HEK293 (cell line): Measurements from ENCODE around the gene PPARD.

Experiments used
- ZBTB17 ChIP-seq: fragments of 450-650 bp; formaldehyde crosslinking; IDR thresholded peaks from 2 replicates; pipeline ENCODE4 v1.5.1; 2016; ENCODE audit warnings: missing biosample characterization, missing genetic modification characterization
- ZNF146 ChIP-seq: fragments of 450-650 bp; formaldehyde crosslinking; IDR thresholded peaks from 2 replicates; pipeline ENCODE4 v1.5.1; 2016; ENCODE audit warnings: missing biosample characterization, missing genetic modification characterization
- ZNF791 ChIP-seq: fragments of 450-650 bp; formaldehyde crosslinking; IDR thresholded peaks from 2 replicates; pipeline ENCODE4 v1.5.1; 2016; ENCODE audit warnings: missing biosample characterization, missing genetic modification characterization
- TF ChIP-seq, protein P1 (sequence below): fragments of 450-650 bp; formaldehyde crosslinking; IDR thresholded peaks from 2 replicates; pipeline ENCODE4 v1.5.1; 2016; ENCODE audit warnings: missing biosample characterization, missing genetic modification characterization
- TF ChIP-seq, protein P2 (sequence below): fragments of 450-650 bp; formaldehyde crosslinking; IDR thresholded peaks from 2 replicates; pipeline ENCODE4 v1.5.1; 2017; ENCODE audit warnings: missing biosample characterization, mild to moderate bottlenecking, missing genetic modification characterization, moderate library complexity
- TF ChIP-seq, protein P3 (sequence below): fragments of 450-650 bp; formaldehyde crosslinking; conservative IDR thresholded peaks from 2 replicates; pipeline ENCODE4 v1.5.1; 2016; ENCODE audit warnings: low read depth, missing biosample characterization, missing genetic modification characterization

DNA sequence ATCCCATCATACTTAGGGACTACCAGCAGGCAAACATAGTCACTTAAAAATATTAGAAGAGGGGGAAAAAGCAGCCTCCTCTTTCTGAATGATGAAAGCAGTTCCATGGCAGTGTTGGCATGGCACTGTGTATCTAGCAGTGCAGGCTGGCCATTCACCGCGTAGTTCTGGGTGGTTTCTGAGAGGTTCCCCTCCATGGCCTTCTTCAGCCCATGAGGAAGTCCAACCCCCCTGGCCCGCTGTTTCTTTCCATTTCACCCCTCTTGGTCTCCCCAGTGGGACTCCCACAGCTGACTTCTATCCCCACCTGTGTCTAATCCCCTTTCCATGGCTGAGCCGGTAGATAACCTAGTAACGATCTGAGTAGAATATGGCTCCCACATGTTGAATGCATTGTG, 17.0 kb downstream of the PPARD start:
- TF ChIP-seq ZNF146 (no peak), ZNF791 (tag by site-specific recombination) (no peak), ZBTB17 (tag by site-specific recombination) (no peak)
- TF ChIP-seq, protein P1, sequence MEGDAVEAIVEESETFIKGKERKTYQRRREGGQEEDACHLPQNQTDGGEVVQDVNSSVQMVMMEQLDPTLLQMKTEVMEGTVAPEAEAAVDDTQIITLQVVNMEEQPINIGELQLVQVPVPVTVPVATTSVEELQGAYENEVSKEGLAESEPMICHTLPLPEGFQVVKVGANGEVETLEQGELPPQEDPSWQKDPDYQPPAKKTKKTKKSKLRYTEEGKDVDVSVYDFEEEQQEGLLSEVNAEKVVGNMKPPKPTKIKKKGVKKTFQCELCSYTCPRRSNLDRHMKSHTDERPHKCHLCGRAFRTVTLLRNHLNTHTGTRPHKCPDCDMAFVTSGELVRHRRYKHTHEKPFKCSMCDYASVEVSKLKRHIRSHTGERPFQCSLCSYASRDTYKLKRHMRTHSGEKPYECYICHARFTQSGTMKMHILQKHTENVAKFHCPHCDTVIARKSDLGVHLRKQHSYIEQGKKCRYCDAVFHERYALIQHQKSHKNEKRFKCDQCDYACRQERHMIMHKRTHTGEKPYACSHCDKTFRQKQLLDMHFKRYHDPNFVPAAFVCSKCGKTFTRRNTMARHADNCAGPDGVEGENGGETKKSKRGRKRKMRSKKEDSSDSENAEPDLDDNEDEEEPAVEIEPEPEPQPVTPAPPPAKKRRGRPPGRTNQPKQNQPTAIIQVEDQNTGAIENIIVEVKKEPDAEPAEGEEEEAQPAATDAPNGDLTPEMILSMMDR (tag by site-specific recombination), result no peak
- TF ChIP-seq, protein P2, sequence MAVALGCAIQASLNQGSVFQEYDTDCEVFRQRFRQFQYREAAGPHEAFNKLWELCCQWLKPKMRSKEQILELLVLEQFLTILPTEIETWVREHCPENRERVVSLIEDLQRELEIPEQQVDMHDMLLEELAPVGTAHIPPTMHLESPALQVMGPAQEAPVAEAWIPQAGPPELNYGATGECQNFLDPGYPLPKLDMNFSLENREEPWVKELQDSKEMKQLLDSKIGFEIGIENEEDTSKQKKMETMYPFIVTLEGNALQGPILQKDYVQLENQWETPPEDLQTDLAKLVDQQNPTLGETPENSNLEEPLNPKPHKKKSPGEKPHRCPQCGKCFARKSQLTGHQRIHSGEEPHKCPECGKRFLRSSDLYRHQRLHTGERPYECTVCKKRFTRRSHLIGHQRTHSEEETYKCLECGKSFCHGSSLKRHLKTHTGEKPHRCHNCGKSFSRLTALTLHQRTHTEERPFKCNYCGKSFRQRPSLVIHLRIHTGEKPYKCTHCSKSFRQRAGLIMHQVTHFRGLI (tag by site-specific recombination), result no peak
- TF ChIP-seq, protein P3, sequence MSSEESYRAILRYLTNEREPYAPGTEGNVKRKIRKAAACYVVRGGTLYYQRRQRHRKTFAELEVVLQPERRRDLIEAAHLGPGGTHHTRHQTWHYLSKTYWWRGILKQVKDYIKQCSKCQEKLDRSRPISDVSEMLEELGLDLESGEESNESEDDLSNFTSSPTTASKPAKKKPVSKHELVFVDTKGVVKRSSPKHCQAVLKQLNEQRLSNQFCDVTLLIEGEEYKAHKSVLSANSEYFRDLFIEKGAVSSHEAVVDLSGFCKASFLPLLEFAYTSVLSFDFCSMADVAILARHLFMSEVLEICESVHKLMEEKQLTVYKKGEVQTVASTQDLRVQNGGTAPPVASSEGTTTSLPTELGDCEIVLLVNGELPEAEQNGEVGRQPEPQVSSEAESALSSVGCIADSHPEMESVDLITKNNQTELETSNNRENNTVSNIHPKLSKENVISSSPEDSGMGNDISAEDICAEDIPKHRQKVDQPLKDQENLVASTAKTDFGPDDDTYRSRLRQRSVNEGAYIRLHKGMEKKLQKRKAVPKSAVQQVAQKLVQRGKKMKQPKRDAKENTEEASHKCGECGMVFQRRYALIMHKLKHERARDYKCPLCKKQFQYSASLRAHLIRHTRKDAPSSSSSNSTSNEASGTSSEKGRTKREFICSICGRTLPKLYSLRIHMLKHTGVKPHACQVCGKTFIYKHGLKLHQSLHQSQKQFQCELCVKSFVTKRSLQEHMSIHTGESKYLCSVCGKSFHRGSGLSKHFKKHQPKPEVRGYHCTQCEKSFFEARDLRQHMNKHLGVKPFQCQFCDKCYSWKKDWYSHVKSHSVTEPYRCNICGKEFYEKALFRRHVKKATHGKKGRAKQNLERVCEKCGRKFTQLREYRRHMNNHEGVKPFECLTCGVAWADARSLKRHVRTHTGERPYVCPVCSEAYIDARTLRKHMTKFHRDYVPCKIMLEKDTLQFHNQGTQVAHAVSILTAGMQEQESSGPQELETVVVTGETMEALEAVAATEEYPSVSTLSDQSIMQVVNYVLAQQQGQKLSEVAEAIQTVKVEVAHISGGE (tag by site-specific recombination), result no peak
